ENCODE data around the gene CLDND1. TPM values are rescaled to one million over a fixed set of nuclear protein-coding genes. Genes with fewer than 3 reads are reported as not detected.

Gene CLDND1
- total RNA-seq, 1 experiment from 2014 or later = 90.7 TPM

DNA sequence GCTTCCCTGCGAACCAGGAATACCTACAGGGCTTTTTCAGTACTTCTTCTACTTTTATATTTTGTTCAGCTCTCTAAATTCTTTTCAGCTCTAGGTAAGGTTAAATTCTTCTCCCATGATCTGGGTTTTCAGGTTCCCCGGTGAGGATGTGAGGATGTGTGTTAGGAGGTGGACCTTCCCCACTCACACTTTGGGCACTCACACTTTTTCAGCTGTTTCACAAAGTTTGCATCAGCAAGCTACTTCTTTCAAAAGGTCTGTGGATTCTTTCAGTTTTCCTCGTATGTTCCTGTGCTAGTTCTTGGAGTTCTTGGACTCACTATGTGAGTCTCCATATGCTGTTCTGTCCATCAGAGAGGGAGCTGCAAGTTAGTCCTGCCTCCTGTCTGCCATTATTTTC is 39.1 kb downstream of the CLDND1 start:
- H3K4me1 ChIP-seq (ENCODE audit: insufficient read depth, low read length, poor library complexity, severe bottlenecking) = no peaks in the 10 kb centered on the region
- no peak for TF ChIP-seq EZH2 (IDR thresholded peaks at IDR 0.05; ENCODE audit: borderline replicate concordance, low read depth, low read length, poor library complexity, severe bottlenecking)
- TF ChIP-seq, protein P1, sequence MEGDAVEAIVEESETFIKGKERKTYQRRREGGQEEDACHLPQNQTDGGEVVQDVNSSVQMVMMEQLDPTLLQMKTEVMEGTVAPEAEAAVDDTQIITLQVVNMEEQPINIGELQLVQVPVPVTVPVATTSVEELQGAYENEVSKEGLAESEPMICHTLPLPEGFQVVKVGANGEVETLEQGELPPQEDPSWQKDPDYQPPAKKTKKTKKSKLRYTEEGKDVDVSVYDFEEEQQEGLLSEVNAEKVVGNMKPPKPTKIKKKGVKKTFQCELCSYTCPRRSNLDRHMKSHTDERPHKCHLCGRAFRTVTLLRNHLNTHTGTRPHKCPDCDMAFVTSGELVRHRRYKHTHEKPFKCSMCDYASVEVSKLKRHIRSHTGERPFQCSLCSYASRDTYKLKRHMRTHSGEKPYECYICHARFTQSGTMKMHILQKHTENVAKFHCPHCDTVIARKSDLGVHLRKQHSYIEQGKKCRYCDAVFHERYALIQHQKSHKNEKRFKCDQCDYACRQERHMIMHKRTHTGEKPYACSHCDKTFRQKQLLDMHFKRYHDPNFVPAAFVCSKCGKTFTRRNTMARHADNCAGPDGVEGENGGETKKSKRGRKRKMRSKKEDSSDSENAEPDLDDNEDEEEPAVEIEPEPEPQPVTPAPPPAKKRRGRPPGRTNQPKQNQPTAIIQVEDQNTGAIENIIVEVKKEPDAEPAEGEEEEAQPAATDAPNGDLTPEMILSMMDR (conservative IDR thresholded peaks at IDR 0.05; ENCODE audit: low read depth, low read length) = no peak
- ChIA-PET POLR2A (ENCODE audit: low non-redundant PET) (no interaction called here), CTCF (no interaction called here)
- no peak overlapping the region for H3K27ac ChIP-seq (ENCODE audit: low read depth, low read length, poor library complexity, severe bottlenecking)
- H3K4me3 ChIP-seq (ENCODE audit: low read depth, low read length, poor library complexity, severe bottlenecking) = no peak overlapping the region
- intact Hi-C loops (cut with micrococcal nuclease; ENCODE audit: unreplicated experiment) = no loop called here
- BruUV-seq (replicated peaks) = no TSS peak
- H3K27me3 ChIP-seq (replicated peaks; ENCODE audit: insufficient read depth, low read depth, low read length, poor library complexity) = no peaks in the 10 kb centered on the region
- DNase-seq (ENCODE audit: low spot score) = no peak
- H3K9me3 ChIP-seq (ENCODE audit: low read depth, low read length, poor library complexity, severe bottlenecking) = no peaks in the 10 kb centered on the region
- no peaks in the 10 kb centered on the region for H3K36me3 ChIP-seq (ENCODE audit: insufficient read depth, low read length, poor library complexity, severe bottlenecking)

DNA sequence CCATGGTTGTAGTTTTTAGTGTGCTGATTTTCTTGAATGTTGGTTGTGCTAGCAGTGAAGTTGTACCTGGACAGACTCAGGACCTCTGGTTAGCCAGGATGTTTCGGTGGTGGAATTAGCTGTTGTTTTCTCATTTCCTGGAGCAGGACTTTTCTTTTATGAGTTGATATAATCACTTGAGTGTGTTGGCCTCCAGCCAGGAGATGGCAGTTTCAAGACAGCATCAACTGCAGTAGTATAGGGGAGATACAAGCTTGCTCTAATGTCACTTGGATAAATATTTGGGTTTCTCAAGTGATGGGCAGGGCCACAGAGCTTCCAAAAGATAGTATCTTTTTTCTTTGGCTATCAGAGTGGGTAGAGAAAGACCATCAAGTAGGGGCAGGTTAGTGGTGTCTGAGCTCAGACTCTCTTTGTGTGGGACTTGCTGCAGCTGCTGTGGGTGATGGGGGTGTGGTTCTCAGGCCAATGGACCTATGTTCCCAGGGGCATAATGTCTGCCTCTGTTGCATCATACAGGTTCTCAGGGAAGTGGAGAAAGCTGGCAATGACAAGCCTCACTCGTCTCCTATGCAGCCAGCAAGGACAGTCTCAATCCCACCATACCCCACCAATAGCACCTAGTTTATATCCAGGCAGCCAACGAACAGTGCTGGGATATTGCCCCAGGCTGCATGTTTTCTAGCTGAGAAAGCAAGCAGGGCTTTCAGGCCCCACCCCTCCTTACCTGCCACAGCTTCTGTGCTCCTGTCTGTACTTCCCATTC is 39.8 kb downstream of the CLDND1 start:
- intact Hi-C loops (cut with micrococcal nuclease; ENCODE audit: unreplicated experiment) = no loop called here
- Histone ChIP-seq H3K36me3 (ENCODE audit: insufficient read depth, low read length, poor library complexity, severe bottlenecking) (no peaks in the 10 kb centered on the region), H3K4me1 (ENCODE audit: insufficient read depth, low read length, poor library complexity, severe bottlenecking) (no peaks in the 10 kb centered on the region), H3K27me3 (replicated peaks; ENCODE audit: insufficient read depth, low read depth, low read length, poor library complexity) (no peaks in the 10 kb centered on the region), H3K9me3 (ENCODE audit: low read depth, low read length, poor library complexity, severe bottlenecking) (no peaks in the 10 kb centered on the region), H3K27ac (ENCODE audit: low read depth, low read length, poor library complexity, severe bottlenecking) (no peak overlapping the region), H3K4me3 (ENCODE audit: low read depth, low read length, poor library complexity, severe bottlenecking) (no peak overlapping the region)
- ChIA-PET CTCF (no interaction called here), POLR2A (ENCODE audit: low non-redundant PET) (no interaction called here)
- DNase-seq (ENCODE audit: low spot score) = peak; percentile 17
- no peak for TF ChIP-seq EZH2 (IDR thresholded peaks at IDR 0.05; ENCODE audit: borderline replicate concordance, low read depth, low read length, poor library complexity, severe bottlenecking)
- TF ChIP-seq, protein P1 (conservative IDR thresholded peaks at IDR 0.05; ENCODE audit: low read depth, low read length) = no peak
- BruUV-seq (replicated peaks) = no TSS peak

Other genes starting within 250 kb of the CLDND1 start
- not detected in 2 replicates for gene OR5H2, start 240.4 kb downstream of the CLDND1 start, total RNA-seq (2021)
- not detected in 2 replicates for gene OR5K4, start 169.0 kb downstream of the CLDND1 start, total RNA-seq (2021)
- not detected in 2 replicates for gene OR5K3, start 132.2 kb downstream of the CLDND1 start, total RNA-seq (2021)
- not detected in 2 replicates for gene OR5K1, start 59.7 kb downstream of the CLDND1 start, total RNA-seq (2021)
- not detected in 2 replicates for gene OR5K2, start 25.2 kb downstream of the CLDND1 start, total RNA-seq (2021)
- gene GPR15, start 9.1 kb upstream of the CLDND1 start, total RNA-seq (2021) = not detected in 2 replicates
- 25.8 and 27.7 TPM in 2 replicates for gene CPOX, start 70.7 kb upstream of the CLDND1 start, total RNA-seq (2021)
- 4.8 and 8.2 TPM in 2 replicates for gene ST3GAL6, start 240.4 kb upstream of the CLDND1 start, total RNA-seq (2021)

Measured in A673 (cell line).